ENCODE results near the gene NCR3LG1. TPM values are rescaled to one million over a fixed set of nuclear protein-coding genes. Genes with fewer than 3 reads are reported as not detected.

Gene NCR3LG1
- polyA plus RNA-seq, 1 of the 3 experiments (the other 2 are of a cell fraction) = 0.67 TPM

DNA sequence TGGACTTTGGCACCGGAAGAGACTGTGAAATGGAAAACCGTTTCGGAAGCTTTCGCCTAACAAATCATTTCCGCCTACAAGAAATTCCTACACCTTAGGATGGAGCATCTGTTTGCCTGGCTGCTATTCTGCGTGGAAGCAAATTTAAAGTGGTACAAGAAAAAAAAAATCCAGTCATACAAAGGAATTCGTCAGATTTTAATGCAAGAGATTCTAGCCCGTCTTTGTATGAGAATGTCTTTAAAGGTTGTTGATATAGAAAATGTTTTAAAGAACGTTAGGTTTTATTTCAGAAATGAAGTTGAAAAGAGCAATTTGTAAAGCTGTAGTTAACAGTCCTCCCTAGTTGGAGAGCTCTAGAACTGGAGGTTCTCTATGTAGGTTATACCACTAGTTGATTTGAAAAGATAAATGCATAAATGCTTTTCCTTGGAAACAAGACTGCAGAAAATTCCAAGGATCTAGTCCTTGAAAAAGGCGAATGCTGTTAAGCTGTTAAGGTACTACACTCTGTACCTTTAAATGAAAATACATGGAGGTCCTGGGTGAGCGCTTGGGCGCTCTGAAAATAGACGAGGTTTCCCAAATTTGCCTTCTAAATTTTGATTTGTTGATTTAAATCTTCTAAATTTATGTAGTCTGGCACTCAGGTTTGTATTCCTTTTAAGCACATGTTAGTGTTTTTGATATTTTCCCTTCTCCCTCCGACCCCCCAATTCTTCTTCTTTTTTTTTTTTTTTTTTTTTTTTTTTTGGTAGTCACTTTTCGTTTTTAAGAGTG lies 2.4 kb downstream of the NCR3LG1 start:
- Histone ChIP-seq H3K36me3 (replicated peaks in 1 of 2; ENCODE audit: control insufficient read depth in 1 of 2, insufficient read depth in 2 of 2, low read length in 1 of 2) (no peaks in the 10 kb centered on the region), H3K79me2 (ENCODE audit: insufficient read depth) (no peaks in the 10 kb centered on the region), H3K4me2 (peak overlapping the region; percentile 95), H3K4me1 (ENCODE audit: control insufficient read depth in 1 of 2, insufficient read depth in 2 of 2, low read depth in 1 of 2, low read length in 1 of 2) (peaks cover 5 to 14% of the 10 kb centered on the region in 2 experiments; a peak in 3 of 4 replicates), H3K27ac (ENCODE audit: low read depth in 2 of 2, low read length in 1 of 2) (peak overlapping the region; percentile 59 to 84; a peak in 3 of 4 replicates), H3K9me3 (no peaks in the 10 kb centered on the region), H3K4me3 (ENCODE audit: low read depth in 2 of 2, low read length in 1 of 2) (peak overlapping the region; percentile 64 to 77), H4K20me1 (ENCODE audit: insufficient read depth) (no peaks in the 10 kb centered on the region), H3K27me3 (ENCODE audit: insufficient read depth) (no peaks in the 10 kb centered on the region), H3K9me2 (no peaks in the 10 kb centered on the region), H3F3A (replicated peaks; ENCODE audit: insufficient read depth) (peaks cover 21% of the 10 kb centered on the region), H2AFZ (ENCODE audit: low read depth) (peak overlapping the region; percentile 96), H3K9ac (peak overlapping the region; percentile 67)
- no peak for DNase-seq
- POLR2A ChIA-PET = interaction anchor here (0.6 to 1.1 kb wide), 3 partner anchors 19 to 472 kb away, joined by 3 to 4 read pairs (median 3); partner anchors contain the start of gene ABCC8
- TF ChIP-seq, protein P1, sequence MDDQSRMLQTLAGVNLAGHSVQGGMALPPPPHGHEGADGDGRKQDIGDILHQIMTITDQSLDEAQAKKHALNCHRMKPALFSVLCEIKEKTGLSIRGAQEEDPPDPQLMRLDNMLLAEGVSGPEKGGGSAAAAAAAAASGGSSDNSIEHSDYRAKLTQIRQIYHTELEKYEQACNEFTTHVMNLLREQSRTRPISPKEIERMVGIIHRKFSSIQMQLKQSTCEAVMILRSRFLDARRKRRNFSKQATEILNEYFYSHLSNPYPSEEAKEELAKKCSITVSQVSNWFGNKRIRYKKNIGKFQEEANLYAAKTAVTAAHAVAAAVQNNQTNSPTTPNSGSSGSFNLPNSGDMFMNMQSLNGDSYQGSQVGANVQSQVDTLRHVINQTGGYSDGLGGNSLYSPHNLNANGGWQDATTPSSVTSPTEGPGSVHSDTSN (IDR thresholded peaks at IDR 0.05) = no peak
- TF ChIP-seq, protein P2, sequence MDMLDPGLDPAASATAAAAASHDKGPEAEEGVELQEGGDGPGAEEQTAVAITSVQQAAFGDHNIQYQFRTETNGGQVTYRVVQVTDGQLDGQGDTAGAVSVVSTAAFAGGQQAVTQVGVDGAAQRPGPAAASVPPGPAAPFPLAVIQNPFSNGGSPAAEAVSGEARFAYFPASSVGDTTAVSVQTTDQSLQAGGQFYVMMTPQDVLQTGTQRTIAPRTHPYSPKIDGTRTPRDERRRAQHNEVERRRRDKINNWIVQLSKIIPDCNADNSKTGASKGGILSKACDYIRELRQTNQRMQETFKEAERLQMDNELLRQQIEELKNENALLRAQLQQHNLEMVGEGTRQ (IDR thresholded peaks at IDR 0.05; ENCODE audit: borderline replicate concordance, low read depth, low read length) = no peak
- TF ChIP-seq GABPA (IDR thresholded peaks at IDR 0.05; ENCODE audit: low read depth) (0 out of 2 replicates have a peak, but pooled peaks have one; percentile 43), MXI1 (IDR thresholded peaks at IDR 0.05; ENCODE audit: low read depth, low read length) (0 out of 2 replicates have a peak, but pooled peaks have one; percentile 17), FOSL2 (IDR thresholded peaks at IDR 0.05; ENCODE audit: borderline replicate concordance, low read depth) (no peak), RAD21 (IDR thresholded peaks at IDR 0.05; ENCODE audit: low read length) (no peak), RCOR1 (IDR thresholded peaks at IDR 0.05; ENCODE audit: low read length) (0 out of 2 replicates have a peak, but pooled peaks have one; percentile 30), TEAD4 (IDR thresholded peaks at IDR 0.05; ENCODE audit: borderline replicate concordance, insufficient read depth) (no peak), MAX (IDR thresholded peaks at IDR 0.05; ENCODE audit: low read depth) (no peak)
- 8% methylated on average over 15 of the region's 15 CpGs for WGBS (ENCODE audit: low lambda C conversion rate)
- CTCF ChIA-PET = interaction anchor here (0.6 to 3.3 kb wide), 28 partner anchors 9 to 435 kb away, joined by 3 to 32 read pairs (median 4); partner anchors contain the start of genes KCNJ11 and NUCB2

GRCh38 chr11:17354601-17354991 lies 3.0 kb downstream of the NCR3LG1 start:
- Histone ChIP-seq H3K4me1 (ENCODE audit: control insufficient read depth in 1 of 2, insufficient read depth in 2 of 2, low read depth in 1 of 2, low read length in 1 of 2) (peaks cover 5 to 14% of the 10 kb centered on the region in 2 experiments; a peak in 3 of 4 replicates), H3K9ac (no peak overlapping the region), H3K27ac (ENCODE audit: low read depth in 2 of 2, low read length in 1 of 2) (no peak overlapping the region), H3K27me3 (ENCODE audit: insufficient read depth) (no peaks in the 10 kb centered on the region), H4K20me1 (ENCODE audit: insufficient read depth) (no peaks in the 10 kb centered on the region), H2AFZ (ENCODE audit: low read depth) (no peak overlapping the region), H3K4me2 (no peak overlapping the region), H3F3A (replicated peaks; ENCODE audit: insufficient read depth) (peaks cover 21% of the 10 kb centered on the region), H3K36me3 (replicated peaks in 1 of 2; ENCODE audit: control insufficient read depth in 1 of 2, insufficient read depth in 2 of 2, low read length in 1 of 2) (no peaks in the 10 kb centered on the region), H3K4me3 (ENCODE audit: low read depth in 2 of 2, low read length in 1 of 2) (peak overlapping the region in 1 of 2 experiments; percentile 77; a peak in 1 of 4 replicates), H3K79me2 (ENCODE audit: insufficient read depth) (no peaks in the 10 kb centered on the region), H3K9me3 (no peaks in the 10 kb centered on the region), H3K9me2 (no peaks in the 10 kb centered on the region)
- WGBS (ENCODE audit: low lambda C conversion rate) = 49% methylated on average over 3 of the region's 3 CpGs
- DNase-seq = peak; percentile 71
- ChIA-PET CTCF (interaction anchor here (0.6 to 3.3 kb wide), 23 partner anchors 8 to 213 kb away, joined by 3 to 32 read pairs (median 4); partner anchors contain the start of genes KCNJ11 and NUCB2), POLR2A (interaction anchor here (0.6 kb wide), 1 partner anchor 123 kb away, joined by 3 read pairs; the partner anchor contains the start of gene ABCC8)
- TF ChIP-seq RCOR1 (IDR thresholded peaks at IDR 0.05; ENCODE audit: low read length) = no peak
- TF ChIP-seq NRF1 (IDR thresholded peaks at IDR 0.05; ENCODE audit: low read depth, low read length) = no peak
- TF ChIP-seq FOSL2 (IDR thresholded peaks at IDR 0.05; ENCODE audit: borderline replicate concordance, low read depth) = no peak
- no peak for TF ChIP-seq REST (IDR thresholded peaks at IDR 0.05; ENCODE audit: low read depth, low read length)
- no peak for TF ChIP-seq USF1 (IDR thresholded peaks at IDR 0.05; ENCODE audit: borderline replicate concordance, low read depth)
- TF ChIP-seq CTCF (IDR thresholded peaks at IDR 0.05) = peak; percentile 76
- TF ChIP-seq SIN3A (IDR thresholded peaks at IDR 0.05; ENCODE audit: borderline replicate concordance, low read depth, low read length) = no peak
